GM19240 (cell line): ENCODE results near the gene NEIL3.
"Not testable (repeated sequence)": the region's sequence is repeated elsewhere in the genome, so short reads cannot be mapped to it uniquely, and the experiment has no call there.

Experiments
- DNase-seq: peaks from one replicate; pipeline ENCODE4 v3.0.0; 2011; ENCODE audit warnings: low spot score; ENCODE audit not compliant: insufficient read length

NEIL3 gene

GRCh38 chr4:177301126-177301639 lies 8.5 kb upstream of the NEIL3 start:
- DNase-seq, result no peak

- no peak for DNase-seq
Measured at GRCh38 chr4:177302371-177303100, 7.1 kb upstream of the NEIL3 start.

- DNase-seq, result no peak
Measured at GRCh38 chr4:177304094-177304493, 5.6 kb upstream of the NEIL3 start.

GRCh38 chr4:177304864-177305263 lies 4.8 kb upstream of the NEIL3 start:
- DNase-seq, result not testable (repeated sequence)

- DNase-seq, result no peak
Measured at GRCh38 chr4:177308125-177308524, 1.5 kb upstream of the NEIL3 start.

- no peak for DNase-seq
Measured at GRCh38 chr4:177308847-177309521, 690 bp upstream of the NEIL3 start.

GRCh38 chr4:177311589-177311988 lies 1.9 kb downstream of the NEIL3 start:
- DNase-seq, result no peak

GRCh38 chr4:177313263-177313662 lies 3.6 kb downstream of the NEIL3 start:
- DNase-seq, result no peak

GRCh38 chr4:177315767-177316464 lies 6.2 kb downstream of the NEIL3 start:
- DNase-seq, result no peak

GRCh38 chr4:177320721-177321120 lies 11.0 kb downstream of the NEIL3 start:
- no peak for DNase-seq

- no peak for DNase-seq
Measured at GRCh38 chr4:177321647-177322046, 12.0 kb downstream of the NEIL3 start.

- DNase-seq, result no peak
Measured at GRCh38 chr4:177322266-177322665, 12.6 kb downstream of the NEIL3 start.

- DNase-seq, result no peak
Measured at GRCh38 chr4:177322881-177323280, 13.2 kb downstream of the NEIL3 start.

GRCh38 chr4:177323416-177323815 lies 13.7 kb downstream of the NEIL3 start:
- DNase-seq, result no peak

- DNase-seq, result no peak
Measured at GRCh38 chr4:177332119-177332518, 22.4 kb downstream of the NEIL3 start.

GRCh38 chr4:177339477-177340374 lies 30.1 kb downstream of the NEIL3 start:
- DNase-seq, result no peak

- no peak for DNase-seq
Measured at GRCh38 chr4:177348348-177348747, 38.7 kb downstream of the NEIL3 start.

GRCh38 chr4:177349191-177349590 lies 39.5 kb downstream of the NEIL3 start:
- DNase-seq, result no peak

GRCh38 chr4:177351622-177352244 lies 42.1 kb downstream of the NEIL3 start:
- no peak for DNase-seq

- no peak for DNase-seq
Measured at GRCh38 chr4:177356206-177356605, 46.5 kb downstream of the NEIL3 start.

GRCh38 chr4:177356921-177357320 lies 47.2 kb downstream of the NEIL3 start:
- DNase-seq, result no peak
